Right renal pelvis (tissue), 4 donors: ENCODE data around the gene KLHDC7A. TPM values are rescaled to one million over a fixed set of nuclear protein-coding genes. Genes with fewer than 3 reads are reported as not detected.

ENCODE experiments used
- DNase-seq, 4 donors: peaks; one replicate each; pipeline ENCODE4 v3.0.0-alpha.2; 2013; ENCODE audit warnings: low read depth in 4 of 4, low spot score in 3 of 4, missing footprints in 1 of 4
- polyA plus RNA-seq, 4 donors: library from polyadenylated mRNA; unstranded; fragments of 120-200 nt; gene quantifications; one replicate each; pipeline ENCODE4 v1.2.1, GENCODE V29; 2013; ENCODE audit not compliant: insufficient read length in 4 of 4

The KLHDC7A gene
- polyA plus RNA-seq, 4 donors = 10.5 to 14.0 (median 13.6) TPM

DNA sequence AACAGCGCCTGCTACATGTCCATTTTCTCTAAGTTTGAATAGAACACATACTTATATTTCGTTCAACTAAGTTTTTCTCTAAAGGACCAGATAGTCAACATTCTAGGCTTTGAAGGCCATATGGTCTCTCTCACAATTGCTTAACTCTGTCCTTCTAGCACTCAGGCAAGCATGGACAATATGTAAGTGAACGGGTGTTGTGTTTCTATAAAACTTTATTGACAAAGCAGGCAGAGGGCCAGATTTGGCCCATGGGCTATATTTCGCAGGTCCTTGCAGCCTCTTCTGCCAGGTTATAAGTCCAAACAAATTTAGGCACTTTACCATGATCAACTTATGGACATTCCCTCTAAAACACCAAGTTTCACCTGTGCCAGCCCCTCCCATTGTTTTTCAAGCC is 21.1 kb downstream of the KLHDC7A start:
- no peak for DNase-seq

DNA sequence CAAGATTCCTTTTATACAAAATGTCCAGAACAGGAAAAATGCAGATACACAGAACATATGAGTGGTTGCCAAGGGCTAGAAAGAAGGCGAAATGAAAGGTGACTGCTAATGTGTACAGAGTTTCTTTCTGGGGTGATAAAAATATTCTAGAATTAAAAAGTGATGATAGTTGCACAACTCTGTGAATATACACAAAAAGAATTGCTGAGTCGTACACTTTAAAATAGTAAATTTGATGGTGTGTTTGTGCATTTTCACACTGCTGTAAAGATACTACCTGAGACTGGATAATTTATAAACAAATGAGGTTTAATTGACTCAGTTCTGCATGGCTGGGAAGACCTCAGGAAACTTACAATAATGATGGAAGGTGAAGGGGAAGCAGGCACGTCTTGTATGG is 23.9 kb downstream of the KLHDC7A start:
- no peak for DNase-seq

DNA sequence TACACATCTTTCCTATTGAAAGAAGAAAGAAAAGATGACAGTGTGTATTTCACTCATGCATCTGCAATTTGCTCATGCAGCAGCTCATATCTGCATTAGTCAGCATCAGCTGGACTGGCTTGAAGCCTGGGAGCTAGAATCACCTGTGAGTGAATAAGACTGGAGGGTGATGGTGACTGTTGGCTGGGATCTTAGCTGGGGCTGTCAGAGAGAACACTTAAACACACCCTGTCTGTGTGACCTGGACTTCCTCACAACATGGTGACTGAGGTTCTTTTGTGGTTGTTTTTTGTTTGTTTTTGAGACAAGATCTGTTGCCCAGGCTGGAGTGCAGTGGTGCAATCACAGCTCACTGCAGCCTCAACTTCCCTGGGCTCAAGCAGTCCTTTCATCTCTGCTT is 24.9 kb downstream of the KLHDC7A start:
- DNase-seq = no peak

DNA sequence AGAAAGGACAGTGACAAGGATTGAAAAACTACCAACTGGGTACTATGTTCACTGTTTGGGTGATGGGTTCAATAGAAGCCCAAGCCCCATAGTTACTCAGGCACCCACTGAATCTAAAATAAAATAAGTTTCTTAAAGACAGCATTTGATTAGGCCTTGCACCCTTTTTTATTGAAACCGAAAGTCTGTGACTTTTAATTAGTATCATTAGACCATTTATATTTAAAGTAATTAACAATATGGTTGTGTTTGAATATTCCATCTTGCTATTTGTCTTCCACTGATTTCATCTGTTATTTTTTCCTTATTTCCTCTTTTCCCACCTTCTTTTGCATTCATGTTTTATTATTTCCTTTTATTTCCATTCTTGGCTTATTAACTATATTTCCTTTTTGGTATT is 27.4 kb downstream of the KLHDC7A start:
- DNase-seq = no peak

DNA sequence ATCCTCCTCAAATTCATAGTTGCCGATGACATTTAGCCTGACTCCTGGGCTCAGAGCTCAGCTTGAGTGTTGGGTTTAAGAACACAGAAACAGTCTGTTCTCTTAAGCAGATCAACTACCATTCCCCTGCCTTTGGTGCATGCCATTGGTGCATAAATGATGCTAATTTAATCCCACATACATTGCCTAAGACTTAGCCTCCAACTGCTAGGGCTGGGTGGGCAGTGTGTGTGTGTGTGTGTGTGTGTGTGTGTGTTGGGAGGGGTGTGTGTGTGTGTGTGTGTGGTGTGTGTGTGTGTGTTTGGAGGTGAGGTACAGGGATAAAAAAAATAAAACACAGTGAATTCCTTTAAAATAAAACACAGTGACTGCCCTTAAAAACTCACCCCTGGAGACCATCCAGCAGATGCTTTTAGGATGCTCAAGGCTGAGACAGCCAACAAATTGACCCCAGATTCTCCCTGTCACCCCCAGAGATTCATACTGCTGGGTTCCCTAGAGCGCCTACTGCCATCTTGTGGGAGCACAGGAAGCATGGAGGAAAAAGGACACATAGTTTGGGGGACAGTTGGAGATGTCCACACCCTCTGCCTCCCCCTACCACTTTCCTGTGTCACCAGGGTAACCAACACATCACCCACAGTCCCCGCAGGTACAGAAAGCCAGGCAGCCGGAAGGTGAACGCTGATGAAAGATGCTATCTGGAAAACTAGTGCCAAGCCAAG is 30.6 kb downstream of the KLHDC7A start:
- no peak for DNase-seq

DNA sequence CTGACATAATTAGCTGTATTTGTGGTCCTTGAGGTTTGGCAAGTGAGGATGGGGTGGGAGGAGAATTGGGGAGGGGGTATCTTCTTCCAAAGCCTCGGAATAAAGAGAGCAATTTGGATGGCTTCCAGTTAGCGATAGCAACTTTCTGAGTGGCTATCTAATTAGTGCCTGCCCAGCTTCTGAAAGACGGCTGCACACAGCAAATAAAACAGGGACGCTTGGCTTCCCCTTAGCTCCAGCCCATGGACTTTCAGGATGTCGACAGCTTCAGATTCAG is 31.1 kb downstream of the KLHDC7A start:
- no peak for DNase-seq

DNA sequence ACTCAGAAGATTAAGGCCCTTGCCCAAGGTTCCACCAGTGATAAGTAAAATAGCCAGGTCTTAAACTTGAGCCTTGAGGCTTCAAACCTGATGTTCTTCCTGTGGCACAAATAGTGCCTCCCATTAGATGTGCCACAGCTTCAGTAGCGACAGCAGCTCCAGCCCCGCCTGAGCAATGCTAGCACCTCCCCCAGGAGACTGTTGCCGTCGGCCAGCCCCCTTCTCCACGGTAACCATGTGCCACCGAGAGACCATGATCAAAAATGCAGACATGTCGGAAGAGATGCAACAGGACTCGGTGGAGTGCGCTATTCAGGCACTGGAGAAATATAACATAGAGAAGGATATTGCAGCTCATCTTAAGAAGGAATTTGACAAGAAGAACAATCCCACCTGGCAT is 32.2 kb downstream of the KLHDC7A start:
- DNase-seq = no peak

DNA sequence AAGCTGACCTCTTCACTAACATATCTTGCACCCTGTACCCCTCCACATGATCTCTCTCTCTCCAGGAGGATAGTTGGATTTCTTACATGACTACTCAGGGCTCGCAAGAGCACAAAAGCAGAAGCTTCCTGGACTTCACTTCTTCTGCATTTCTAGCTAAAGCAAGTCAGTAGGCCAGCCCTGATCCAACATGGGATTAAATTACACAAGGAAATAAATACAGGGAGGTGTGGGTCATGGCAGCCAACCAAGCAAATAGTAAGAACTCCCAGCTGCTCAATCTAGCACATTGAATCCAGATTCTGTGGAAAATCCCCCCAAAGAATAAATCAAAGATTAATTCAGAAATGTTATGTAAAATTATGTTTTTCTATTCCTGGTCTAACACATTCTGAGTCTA is 33.3 kb downstream of the KLHDC7A start:
- no peak for DNase-seq

DNA sequence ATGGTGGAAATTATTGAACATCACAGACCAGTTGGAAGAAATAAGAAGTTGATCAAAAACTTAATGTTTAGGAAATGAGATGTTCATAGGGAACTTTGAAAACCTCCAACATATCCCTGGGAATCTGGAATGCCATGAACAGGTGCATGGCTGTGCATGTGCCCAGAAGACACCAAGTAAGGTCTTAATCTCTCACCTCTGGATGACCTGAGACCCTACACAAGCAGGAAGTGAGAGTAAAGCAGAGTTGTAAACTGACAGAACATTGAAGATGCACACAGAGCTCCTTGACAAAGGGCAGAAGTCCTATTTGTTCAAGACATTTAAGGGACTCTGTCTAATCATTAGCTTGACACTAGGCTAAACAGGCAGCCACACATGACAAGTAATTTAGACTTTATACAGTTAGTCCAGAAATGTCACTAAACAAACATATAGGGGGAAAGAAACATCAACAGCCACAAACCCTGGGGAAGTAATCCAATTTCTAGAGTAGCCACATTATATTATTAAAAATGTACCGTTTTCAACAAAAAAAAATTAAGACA is 34.5 kb downstream of the KLHDC7A start:
- no peak for DNase-seq

DNA sequence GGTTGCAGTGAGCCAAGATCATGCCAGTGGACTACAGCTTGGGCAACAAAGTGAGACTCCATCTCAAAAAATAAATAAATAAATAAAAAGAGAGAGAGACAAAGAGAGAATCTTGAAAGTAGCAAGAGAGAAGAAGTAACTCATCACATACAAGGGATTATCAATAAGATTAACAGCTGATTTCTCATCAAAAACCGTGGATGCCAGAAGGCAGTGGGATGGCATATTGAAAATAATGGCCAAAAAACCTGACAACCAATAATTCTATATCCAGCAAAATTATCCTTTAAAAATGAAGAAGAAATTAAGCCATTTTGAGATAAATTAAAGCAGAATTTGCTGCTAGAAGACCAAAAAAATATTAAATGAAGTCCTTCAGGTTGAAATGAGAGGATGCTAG is 35.7 kb downstream of the KLHDC7A start:
- no peak for DNase-seq

DNA sequence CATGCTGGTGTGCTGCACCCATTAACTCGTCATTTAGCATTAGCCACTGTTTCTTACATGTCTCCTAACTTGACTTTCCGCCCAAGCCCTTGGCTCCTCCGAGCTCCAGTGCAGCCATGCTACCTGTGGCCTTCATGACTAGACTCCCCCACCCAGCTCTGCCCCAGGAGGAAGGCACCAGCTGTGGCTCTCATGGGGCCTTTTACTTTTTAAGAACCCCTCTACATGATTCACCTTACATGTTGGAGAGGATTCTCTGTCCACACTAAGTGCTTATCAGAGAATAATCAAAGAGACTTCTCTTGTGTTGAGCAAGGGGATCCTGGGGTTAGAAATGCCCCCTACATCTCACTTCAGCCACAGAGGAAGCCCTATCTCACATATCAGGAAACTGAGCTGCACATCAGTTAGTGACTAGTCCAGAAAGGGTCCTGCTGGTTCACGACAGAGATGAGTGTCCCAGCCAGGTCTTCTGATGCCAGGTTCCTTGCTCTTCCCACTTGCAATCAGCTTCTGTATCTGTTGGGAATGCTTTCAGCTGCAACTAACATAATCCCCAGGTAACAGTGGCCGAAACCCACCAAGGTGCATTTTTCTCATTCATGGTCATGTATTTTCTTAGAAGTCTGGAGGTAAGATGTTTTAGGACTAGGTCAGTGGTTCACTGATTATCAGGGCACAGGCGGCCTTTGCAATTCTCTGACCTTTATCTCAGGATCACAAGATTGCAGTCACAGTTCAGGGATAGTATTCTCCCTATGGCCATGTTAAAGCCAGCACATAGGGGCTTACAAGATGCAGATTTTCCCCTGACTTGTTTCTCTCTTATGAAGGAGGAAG is 45.9 kb downstream of the KLHDC7A start:
- DNase-seq = no peak

DNA sequence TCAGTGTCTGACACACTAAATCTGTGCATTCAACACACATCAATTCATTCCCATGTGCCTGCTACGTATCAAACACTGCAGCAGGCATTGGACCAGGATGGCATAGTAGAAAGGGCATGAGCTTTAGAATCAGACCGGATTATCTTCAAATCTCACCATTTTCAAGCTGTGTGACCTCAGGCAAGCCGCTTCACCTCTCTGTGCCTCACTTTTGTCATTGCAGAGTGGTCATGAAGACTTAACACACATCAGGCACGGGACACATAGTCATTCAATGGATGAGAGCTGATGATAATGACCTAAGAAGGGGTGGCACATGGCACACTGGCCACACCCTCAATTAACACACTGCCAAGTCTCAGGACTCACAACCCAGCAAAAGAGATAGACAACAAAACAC is 46.8 kb downstream of the KLHDC7A start:
- no peak for DNase-seq

DNA sequence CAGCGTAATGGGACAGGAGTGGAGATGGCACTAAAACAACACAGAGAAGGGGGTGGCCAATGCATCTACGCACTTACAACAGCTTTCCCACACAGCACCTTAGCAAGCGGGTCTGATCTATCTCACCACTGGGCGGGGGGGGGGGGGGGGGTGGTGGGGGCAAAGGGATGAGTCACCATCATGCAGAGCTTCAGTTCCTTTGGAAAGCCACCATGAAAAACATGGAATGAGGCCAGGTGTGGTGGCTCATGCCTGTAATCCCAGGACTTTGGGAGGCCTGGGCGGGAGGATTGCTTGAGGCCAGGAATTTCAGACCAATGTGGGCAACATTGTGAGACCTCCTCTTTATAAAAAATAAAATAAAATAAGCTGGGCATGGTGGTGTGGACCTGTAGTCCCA is 47.2 kb downstream of the KLHDC7A start:
- no peak for DNase-seq

DNA sequence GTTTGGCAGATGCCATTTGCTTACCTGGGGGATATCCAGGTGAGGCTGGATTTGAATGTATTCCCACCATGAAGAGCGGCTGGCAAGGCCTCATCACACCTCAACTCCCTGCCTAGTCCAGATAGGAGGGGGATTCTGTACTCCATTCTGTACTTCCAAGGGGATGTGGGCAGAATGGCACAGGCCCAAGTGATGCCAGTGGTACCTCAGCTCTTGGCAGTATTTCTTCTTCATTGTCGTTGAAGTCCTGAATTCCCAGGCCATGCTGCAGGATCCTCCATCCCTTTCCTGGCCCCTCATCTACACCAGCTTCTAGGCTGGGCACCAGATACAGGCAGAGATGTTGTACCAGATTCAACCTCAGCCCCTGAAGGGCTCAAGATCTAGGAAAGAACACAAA is 47.9 kb downstream of the KLHDC7A start:
- DNase-seq = no peak

DNA sequence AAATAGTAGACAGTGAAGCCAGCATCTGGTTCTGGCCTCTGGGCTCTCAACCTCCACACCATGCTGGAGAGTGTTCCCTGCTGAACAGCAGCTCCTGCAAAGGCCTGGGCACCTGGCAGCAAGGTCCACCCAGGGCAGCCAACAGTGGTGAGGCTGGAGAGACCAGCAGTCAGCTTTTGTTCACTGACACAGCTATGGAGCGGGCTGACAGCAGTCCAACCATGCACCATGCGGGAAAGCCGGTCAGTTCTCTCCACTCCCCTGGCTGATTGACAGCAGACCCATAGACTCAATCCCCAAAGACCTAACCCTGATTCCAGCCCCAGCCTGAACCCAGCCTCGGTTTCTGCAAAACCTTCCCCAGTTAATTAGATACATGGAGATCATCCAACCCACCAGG is 49.0 kb downstream of the KLHDC7A start:
- DNase-seq = no peak

DNA sequence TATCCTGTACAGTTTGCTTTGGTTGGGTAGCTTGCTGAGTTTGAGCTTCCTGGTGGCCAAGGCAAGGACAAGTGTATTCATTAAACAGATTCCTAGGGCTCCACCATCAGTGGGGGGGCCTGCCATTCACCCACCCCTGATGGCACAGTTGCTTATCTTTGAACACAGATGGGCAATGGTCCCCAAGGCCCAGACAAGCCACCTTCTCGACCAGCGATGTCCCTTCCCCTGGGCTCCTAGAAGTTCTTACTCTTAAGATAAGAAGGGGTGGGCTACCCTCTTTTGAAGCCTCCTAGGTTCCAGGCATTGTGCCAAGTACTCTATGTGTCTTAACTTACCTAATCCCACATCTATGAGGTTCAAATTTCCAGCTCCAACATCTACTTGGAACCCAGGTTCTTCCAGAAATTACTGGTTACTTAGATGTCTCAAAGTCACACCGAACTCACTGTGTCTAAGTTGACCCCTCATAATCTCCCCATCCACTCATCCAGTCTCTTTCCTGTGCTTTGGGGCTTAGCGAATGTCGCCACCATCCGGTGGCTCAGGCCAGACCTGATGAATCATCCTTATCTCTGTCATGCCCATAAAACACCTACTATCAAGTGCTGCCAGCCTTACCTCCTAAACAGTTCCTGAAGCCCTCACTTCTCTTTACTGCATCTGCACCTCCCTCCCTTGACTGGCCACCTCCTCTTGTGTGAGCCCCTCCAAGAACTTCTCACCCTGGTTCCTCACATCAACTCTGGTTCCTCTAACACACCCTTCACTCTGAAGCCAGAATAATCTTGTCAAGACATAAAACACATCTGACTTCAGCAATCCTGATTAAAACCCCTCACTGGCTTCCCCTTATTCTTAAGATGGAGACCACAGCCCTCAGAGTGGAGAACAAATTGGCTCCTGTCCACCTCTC is 50.1 kb downstream of the KLHDC7A start:
- DNase-seq = no peak

DNA sequence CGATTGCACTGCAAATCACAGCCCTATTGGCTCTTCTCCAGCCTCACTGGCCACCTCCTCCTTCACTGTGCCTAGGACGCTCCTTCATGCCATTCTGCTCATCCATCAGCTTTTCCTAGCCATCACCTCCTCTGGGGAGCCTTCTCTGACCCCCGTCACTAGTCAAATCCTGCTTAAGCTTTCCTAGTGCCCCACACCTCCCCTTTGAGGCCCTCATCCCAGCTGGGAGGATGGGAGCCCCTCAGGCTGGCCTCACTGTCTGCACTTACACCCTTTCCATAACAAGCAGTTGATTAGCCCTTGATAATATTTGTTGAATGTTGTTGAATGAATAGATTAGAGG is 50.7 kb downstream of the KLHDC7A start:
- DNase-seq = no peak

DNA sequence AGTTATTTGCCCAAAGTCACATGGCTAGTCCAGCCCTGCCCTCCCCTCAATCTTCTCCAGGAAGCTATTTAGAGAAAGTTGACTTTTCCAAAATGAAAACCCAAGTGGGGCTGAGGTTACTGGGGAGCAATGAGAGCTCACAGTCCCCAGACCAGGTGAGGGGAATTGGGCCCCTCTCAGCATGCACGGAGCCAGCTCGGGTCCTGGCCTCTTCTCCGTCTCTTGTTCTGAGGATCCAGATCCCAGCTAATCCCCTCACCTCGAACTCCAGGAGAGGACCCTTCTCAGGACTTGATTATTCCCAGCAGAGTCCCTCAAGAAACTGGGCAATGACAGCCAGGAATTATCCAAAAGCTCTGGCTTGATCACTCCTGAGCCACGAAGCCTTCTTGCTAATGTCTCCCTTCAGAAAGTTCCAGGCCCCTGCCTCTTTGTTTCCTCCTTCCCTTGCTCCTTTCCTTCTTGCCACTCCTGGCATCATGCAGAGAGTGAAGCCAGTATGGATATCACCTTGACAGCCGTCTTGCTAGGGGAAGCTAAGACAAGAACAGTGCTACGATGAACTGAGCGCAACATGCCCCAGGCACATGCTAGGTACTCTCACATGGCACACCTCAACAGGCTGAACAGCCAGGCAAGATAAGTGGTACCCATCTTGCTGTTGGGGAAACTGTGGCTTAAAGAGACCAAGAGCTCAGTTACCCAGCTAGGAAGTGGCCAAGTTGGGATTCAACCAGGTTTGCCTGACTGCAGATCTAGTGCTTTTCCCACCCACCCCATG is 51.9 kb downstream of the KLHDC7A start:
- DNase-seq = no peak

DNA sequence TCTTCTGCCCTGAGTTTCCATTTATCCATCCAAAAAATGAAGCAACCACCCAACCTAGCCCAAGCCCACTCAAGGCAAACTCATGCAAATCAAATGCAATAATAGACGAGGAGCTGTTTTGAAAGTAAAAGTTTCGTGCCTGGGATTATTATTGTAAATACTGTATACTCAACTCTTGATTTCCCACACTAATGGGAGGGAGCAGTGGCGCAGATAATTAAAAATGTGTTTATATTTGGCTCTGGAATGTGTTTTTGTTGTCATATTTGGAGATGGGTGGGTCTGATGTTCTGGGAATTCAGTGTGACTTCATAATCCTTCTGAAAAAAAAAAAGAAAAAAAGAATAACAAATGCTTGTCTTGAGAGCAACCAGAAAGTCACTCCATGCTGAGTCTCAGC is 52.5 kb downstream of the KLHDC7A start:
- no peak for DNase-seq

DNA sequence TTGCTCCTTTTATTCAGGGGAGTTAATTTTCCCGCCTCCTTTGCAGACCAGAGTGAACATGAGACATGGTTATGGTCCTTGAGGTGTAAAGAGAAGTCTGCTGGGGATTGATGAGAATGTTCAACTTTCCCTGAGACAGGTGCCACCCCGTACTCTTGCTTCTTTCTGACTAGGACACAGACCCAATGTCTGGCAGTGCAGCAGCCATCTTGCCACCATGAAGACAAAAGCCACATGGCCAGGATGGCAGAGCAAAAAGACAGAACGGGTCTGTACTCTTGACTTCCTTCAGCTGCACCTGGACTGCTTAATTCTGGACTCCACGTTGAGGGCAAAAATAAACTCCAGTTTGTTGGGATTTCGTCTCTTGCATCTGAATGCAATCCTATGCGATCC is 54.1 kb downstream of the KLHDC7A start:
- no peak for DNase-seq
